Trophoblast cell (in vitro differentiated cells and primary cell): ENCODE results near the gene DEFB129.
"Not testable (repeated sequence)": the region's sequence is repeated elsewhere in the genome, so short reads cannot be mapped to it uniquely, and the experiment has no call there.

Experiments used
- DNase-seq, 2 donors: peaks; one replicate each; pipeline ENCODE4 v3.0.0-alpha.2; 2016
- H2AFZ ChIP-seq: 2 replicates; pipeline ENCODE4 v1.6.1; 2013; ENCODE audit warnings: low read length, moderate library complexity, mild to moderate bottlenecking; ENCODE audit not compliant: insufficient read depth, poor library complexity
- H2AK5ac ChIP-seq: 2 replicates; pipeline ENCODE4 v1.6.1; 2013; ENCODE audit warnings: mild to moderate bottlenecking, low read length
- H2BK120ac ChIP-seq: 2 replicates; pipeline ENCODE4 v1.6.1; 2013; ENCODE audit warnings: low read length, mild to moderate bottlenecking, moderate library complexity; ENCODE audit not compliant: insufficient read depth, poor library complexity
- H2BK12ac ChIP-seq: 2 replicates; pipeline ENCODE4 v1.6.1; 2013; ENCODE audit warnings: mild to moderate bottlenecking, low read length, moderate library complexity
- H2BK5ac ChIP-seq: 2 replicates; pipeline ENCODE4 v1.6.1; 2013; ENCODE audit warnings: low read length, low read depth, moderate library complexity, mild to moderate bottlenecking; ENCODE audit not compliant: poor library complexity
- H3K14ac ChIP-seq: 2 replicates; pipeline ENCODE4 v1.6.1; 2013; ENCODE audit warnings: mild to moderate bottlenecking, low read length
- H3K18ac ChIP-seq: 2 replicates; pipeline ENCODE4 v1.6.1; 2013; ENCODE audit warnings: mild to moderate bottlenecking, low read length
- H3K23ac ChIP-seq: 2 replicates; pipeline ENCODE4 v1.6.1; 2013; ENCODE audit warnings: low read length
- H3K27ac ChIP-seq: 2 replicates; pipeline ENCODE4 v1.5.1; 2013; ENCODE audit warnings: low read depth, mild to moderate bottlenecking, inconsistent platforms, low read length, moderate library complexity
- H3K27me3 ChIP-seq: 2 replicates; pipeline ENCODE4 v1.6.1; 2013; ENCODE audit warnings: inconsistent platforms, mild to moderate bottlenecking, low read length, moderate library complexity; ENCODE audit not compliant: insufficient read depth
- H3K36me3 ChIP-seq, 2 experiments: 1 replicate in 1 of 2; 2 replicates in 1 of 2; pipeline ENCODE4 v1.6.1; 2013; ENCODE audit warnings: low read length in 2 of 2, mild to moderate bottlenecking in 2 of 2, moderate library complexity in 1 of 2; ENCODE audit not compliant: insufficient read depth in 2 of 2, control insufficient read depth in 1 of 2
- H3K4ac ChIP-seq: 2 replicates; pipeline ENCODE4 v1.6.1; 2013; ENCODE audit warnings: low read depth, mild to moderate bottlenecking, low read length, moderate library complexity
- H3K4me1 ChIP-seq, 2 experiments: 1 replicate in 1 of 2; 2 replicates in 1 of 2; pipeline ENCODE4 v1.6.1; 2013; ENCODE audit warnings: low read length in 2 of 2, mild to moderate bottlenecking in 2 of 2, moderate library complexity in 1 of 2; ENCODE audit not compliant: insufficient read depth in 2 of 2, control insufficient read depth in 1 of 2
- H3K4me2 ChIP-seq: 2 replicates; pipeline ENCODE4 v1.6.1; 2013; ENCODE audit warnings: inconsistent platforms, mild to moderate bottlenecking, low read length, moderate library complexity
- H3K4me3 ChIP-seq: 2 replicates; pipeline ENCODE4 v1.5.1; 2013; ENCODE audit warnings: mild to moderate bottlenecking, low read depth, low read length, inconsistent platforms
- H3K79me1 ChIP-seq: one replicate; pipeline ENCODE4 v1.6.1; 2013; ENCODE audit warnings: low read length
- H3K79me2 ChIP-seq: 2 replicates; pipeline ENCODE4 v1.6.1; 2013; ENCODE audit warnings: low read length, mild to moderate bottlenecking; ENCODE audit not compliant: control insufficient read depth, insufficient read depth, poor library complexity
- H3K9ac ChIP-seq: 2 replicates; pipeline ENCODE4 v1.6.1; 2013; ENCODE audit warnings: mild to moderate bottlenecking, low read length
- H3K9me3 ChIP-seq: 2 replicates; pipeline ENCODE4 v1.6.1; 2013; ENCODE audit warnings: low read depth, mild to moderate bottlenecking, control low read depth, inconsistent platforms, low read length; ENCODE audit not compliant: insufficient read depth
- H4K12ac ChIP-seq: 2 replicates; pipeline ENCODE4 v1.6.1; 2013; ENCODE audit warnings: low read depth, mild to moderate bottlenecking, low read length, moderate library complexity
- H4K8ac ChIP-seq: 2 replicates; pipeline ENCODE4 v1.6.1; 2013; ENCODE audit warnings: low read depth, mild to moderate bottlenecking, low read length, moderate library complexity
- H4K91ac ChIP-seq: one replicate; pipeline ENCODE4 v1.6.1; 2013; ENCODE audit warnings: low read depth, mild to moderate bottlenecking, low read length, moderate library complexity
- WGBS: extraction: QIAGEN DNeasy Blood & Tissue Kit; methylation state at CpG from one replicate; pipeline ENCODE4 v1.1.7; 2013; ENCODE audit warnings: missing lambda C conversion rate; ENCODE audit not compliant: insufficient read length, insufficient coverage; ENCODE audit errors: extremely low coverage; 5-methylcytosine and 5-hydroxymethylcytosine counted together

The DEFB129 gene

DNA sequence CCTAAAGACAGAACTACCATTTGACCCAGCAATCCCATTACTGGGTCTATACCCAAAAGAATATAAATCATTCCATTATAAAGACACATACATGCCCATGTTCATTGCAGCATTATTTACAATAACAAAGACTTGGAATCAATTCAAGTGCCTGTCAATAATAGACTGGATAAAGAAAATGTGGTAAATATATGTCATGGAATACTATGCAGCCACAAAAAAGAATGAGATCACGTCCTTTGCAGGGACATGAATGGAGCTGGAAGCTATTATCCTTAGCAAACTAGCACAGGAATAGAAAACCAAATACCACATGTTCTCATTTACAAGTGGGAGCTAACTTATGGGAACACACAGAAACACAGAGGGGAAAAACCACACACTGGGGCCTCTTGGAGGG, 28.8 kb upstream of the DEFB129 start:
- WGBS: no CpG with 5 or more reads among the region's 1 CpG
- H3K79me1 ChIP-seq: no peaks in the 10 kb centered on the region
- H3K9ac ChIP-seq: no peak overlapping the region
- no peak overlapping the region for H3K4ac ChIP-seq
- no peaks in the 10 kb centered on the region for H3K4me1 ChIP-seq
- no peak overlapping the region for H3K27ac ChIP-seq
- no peaks in the 10 kb centered on the region for H3K79me2 ChIP-seq
- no peak overlapping the region for H3K4me2 ChIP-seq
- no peak overlapping the region for H3K4me3 ChIP-seq
- no peak overlapping the region for H4K91ac ChIP-seq
- no peak overlapping the region for H2BK12ac ChIP-seq
- no peak overlapping the region for H4K12ac ChIP-seq
- H2BK120ac ChIP-seq: no peak overlapping the region
- no peak overlapping the region for H2AK5ac ChIP-seq
- H4K8ac ChIP-seq: no peak overlapping the region
- peaks cover 18% of the 10 kb centered on the region for H3K9me3 ChIP-seq
- no peaks in the 10 kb centered on the region for H3K27me3 ChIP-seq
- H2AFZ ChIP-seq: no peak overlapping the region
- DNase-seq: no peak
- H3K14ac ChIP-seq: no peak overlapping the region
- no peak overlapping the region for H2BK5ac ChIP-seq
- no peak overlapping the region for H3K18ac ChIP-seq
- no peak overlapping the region for H3K23ac ChIP-seq
- H3K36me3 ChIP-seq: no peaks in the 10 kb centered on the region

DNA sequence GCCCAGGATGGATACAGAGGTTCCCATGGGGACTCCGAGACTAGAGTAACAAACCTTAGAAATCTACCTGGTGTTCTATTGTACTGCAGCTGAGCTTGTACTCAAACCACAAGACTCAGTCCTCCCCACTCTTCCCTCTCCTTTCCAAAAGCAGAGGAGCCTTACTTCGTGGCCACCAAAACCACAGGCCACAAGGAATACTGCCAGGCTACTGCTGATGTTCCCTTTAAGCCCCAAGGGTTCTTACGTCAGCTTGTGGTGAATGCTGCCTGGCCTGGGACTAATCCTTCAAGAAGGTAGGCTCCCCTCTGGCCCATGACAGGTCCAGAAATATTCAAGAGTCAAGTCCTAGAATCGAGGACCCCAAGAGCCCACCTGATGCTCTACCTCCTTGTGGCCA, 27.1 kb upstream of the DEFB129 start:
- H2AFZ ChIP-seq: no peak overlapping the region
- H3K36me3 ChIP-seq: no peaks in the 10 kb centered on the region
- H3K4me1 ChIP-seq: no peaks in the 10 kb centered on the region
- H4K91ac ChIP-seq: no peak overlapping the region
- no peak overlapping the region for H3K9ac ChIP-seq
- H3K79me1 ChIP-seq: no peaks in the 10 kb centered on the region
- no peak overlapping the region for H3K4ac ChIP-seq
- no peak overlapping the region for H3K27ac ChIP-seq
- H2AK5ac ChIP-seq: no peak overlapping the region
- H4K8ac ChIP-seq: no peak overlapping the region
- no peak overlapping the region for H3K4me2 ChIP-seq
- no peak for DNase-seq
- H2BK120ac ChIP-seq: no peak overlapping the region
- WGBS: no CpG with 5 or more reads among the region's 4 CpGs
- no peak overlapping the region for H2BK12ac ChIP-seq
- H3K18ac ChIP-seq: no peak overlapping the region
- H3K23ac ChIP-seq: no peak overlapping the region
- no peaks in the 10 kb centered on the region for H3K79me2 ChIP-seq
- H3K4me3 ChIP-seq: no peak overlapping the region
- H3K14ac ChIP-seq: no peak overlapping the region
- H2BK5ac ChIP-seq: no peak overlapping the region
- no peaks in the 10 kb centered on the region for H3K27me3 ChIP-seq
- H3K9me3 ChIP-seq: peaks cover 16% of the 10 kb centered on the region
- no peak overlapping the region for H4K12ac ChIP-seq

DNA sequence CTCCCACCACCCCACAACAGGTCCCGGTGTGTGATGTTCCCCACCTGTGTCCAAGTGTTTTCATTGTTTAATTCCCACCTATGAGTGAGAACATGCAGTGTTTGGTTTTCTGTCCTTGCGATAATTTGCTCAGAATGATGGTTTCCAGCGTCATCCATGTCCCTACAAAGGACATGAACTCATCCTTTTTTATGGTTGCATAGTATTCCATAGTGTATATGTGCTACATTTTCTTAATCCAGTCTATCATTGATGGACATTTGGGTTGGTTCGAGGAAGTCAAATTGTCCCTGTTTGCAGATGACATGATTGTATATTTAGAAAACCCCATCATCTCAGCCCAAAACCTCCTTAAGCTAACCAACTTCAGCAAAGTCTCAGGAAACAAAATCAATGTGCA, 23.4 kb upstream of the DEFB129 start:
- H3K79me1 ChIP-seq, H2AFZ ChIP-seq, H4K91ac ChIP-seq, H3K36me3 ChIP-seq, H2BK5ac ChIP-seq, H2AK5ac ChIP-seq, H2BK12ac ChIP-seq, H2BK120ac ChIP-seq, H3K18ac ChIP-seq, H3K27me3 ChIP-seq, H3K4ac ChIP-seq, H3K27ac ChIP-seq, H3K4me2 ChIP-seq, H4K12ac ChIP-seq, DNase-seq, H3K14ac ChIP-seq, H3K4me3 ChIP-seq, H3K9ac ChIP-seq, H3K79me2 ChIP-seq, H3K4me1 ChIP-seq, H3K23ac ChIP-seq, H4K8ac ChIP-seq: not testable (repeated sequence)
- peaks cover 15% of the 10 kb centered on the region for H3K9me3 ChIP-seq
- WGBS: no CpG with 5 or more reads among the region's 4 CpGs

DNA sequence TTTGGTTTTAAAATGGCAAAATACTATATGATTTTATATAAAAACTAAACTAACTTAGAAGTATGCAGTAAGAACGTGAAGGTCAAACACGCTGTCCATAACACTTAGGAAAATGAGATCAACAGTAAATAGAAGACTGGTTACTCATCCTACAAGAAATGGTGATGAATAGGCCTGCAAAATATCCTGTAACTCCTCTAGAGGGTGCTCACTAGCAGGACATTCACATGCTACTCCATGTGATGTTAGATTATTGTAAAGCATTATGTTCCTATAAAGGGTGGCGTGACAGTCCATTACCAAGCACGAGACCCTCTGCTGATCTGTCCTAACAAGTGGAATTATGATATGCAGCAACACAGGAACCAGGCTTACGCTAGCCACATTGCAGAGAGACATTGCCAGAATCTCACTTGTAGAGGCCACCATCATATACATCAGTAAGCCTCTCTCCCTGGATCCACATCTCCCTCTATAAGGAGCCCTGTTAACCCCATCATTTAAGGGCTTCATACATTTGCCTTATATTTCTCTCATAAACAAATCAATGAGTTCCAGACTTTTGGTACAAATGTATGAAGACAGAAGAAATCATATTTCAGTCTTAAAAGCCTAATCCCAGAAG, 18.0 kb upstream of the DEFB129 start:
- no peaks in the 10 kb centered on the region for H3K4me1 ChIP-seq
- H2AFZ ChIP-seq: no peak overlapping the region
- H3K79me2 ChIP-seq: no peaks in the 10 kb centered on the region
- no peak overlapping the region for H3K27ac ChIP-seq
- no peak overlapping the region for H3K4ac ChIP-seq
- no peak overlapping the region for H2AK5ac ChIP-seq
- no peak overlapping the region for H2BK5ac ChIP-seq
- no peak overlapping the region for H4K8ac ChIP-seq
- no peaks in the 10 kb centered on the region for H3K36me3 ChIP-seq
- no peak overlapping the region for H2BK12ac ChIP-seq
- WGBS: no CpG with 5 or more reads among the region's 5 CpGs
- H2BK120ac ChIP-seq: no peak overlapping the region
- no peak overlapping the region for H4K91ac ChIP-seq
- H3K4me3 ChIP-seq: no peak overlapping the region
- peak in 1 of 2 donors; percentile 56 for DNase-seq
- H3K14ac ChIP-seq: no peak overlapping the region
- H3K9ac ChIP-seq: no peak overlapping the region
- no peak overlapping the region for H3K18ac ChIP-seq
- no peaks in the 10 kb centered on the region for H3K79me1 ChIP-seq
- H3K9me3 ChIP-seq: peaks cover 4% of the 10 kb centered on the region
- H3K4me2 ChIP-seq: no peak overlapping the region
- no peak overlapping the region for H3K23ac ChIP-seq
- H3K27me3 ChIP-seq: no peaks in the 10 kb centered on the region
- no peak overlapping the region for H4K12ac ChIP-seq
